LNCaP clone FGC (cell line): Measurements from ENCODE around the gene PMVK.

ENCODE experiments used
- DNase-seq: peaks from one replicate; pipeline ENCODE4 v3.0.0-alpha.2; 2011; ENCODE audit warnings: low read depth
- H3K4me3 ChIP-seq: 2 replicates; pipeline ENCODE4 v1.5.1; 2011; ENCODE audit warnings: mild to moderate bottlenecking, low read depth, low read length, control low read depth
- CTCF ChIP-seq: IDR thresholded peaks from 2 replicates; pipeline ENCODE4 v1.5.1; 2012; ENCODE audit warnings: mild to moderate bottlenecking; ENCODE audit not compliant: control insufficient read depth, insufficient read depth; ENCODE audit errors: extremely low read depth

The PMVK gene

GRCh38 chr1:154970631-154971340 lies 34.3 kb upstream of the PMVK start, which contains the start of gene SHC1:
Gene SHC1 (minus strand): TSS chr1:154970747. CDS start chr1:154970526, 221 bp downstream.
- DNase-seq = peak; percentile 50
- no peak for TF ChIP-seq CTCF
- peak within 1 kb of the TSS; percentile 59 for H3K4me3 ChIP-seq

GRCh38 chr1:154969860-154970452 lies 33.4 kb upstream of the PMVK start:
- DNase-seq = no peak
- TF ChIP-seq CTCF = no peak
- peak overlapping the region; percentile 59 for H3K4me3 ChIP-seq

- no peak for TF ChIP-seq CTCF
- peak overlapping the region; percentile 59 for H3K4me3 ChIP-seq
- DNase-seq = no peak
Observed at GRCh38 chr1:154969246-154969645, 32.7 kb upstream of the PMVK start.

- no peak for DNase-seq
- H3K4me3 ChIP-seq = peak overlapping the region; percentile 59
- no peak for TF ChIP-seq CTCF
Observed at GRCh38 chr1:154968731-154969130, 32.2 kb upstream of the PMVK start.

- no peak overlapping the region for H3K4me3 ChIP-seq
- DNase-seq = no peak
- TF ChIP-seq CTCF = no peak
Observed at GRCh38 chr1:154967331-154967950, 30.9 kb upstream of the PMVK start.

- H3K4me3 ChIP-seq = no peak overlapping the region
- DNase-seq = no peak
- no peak for TF ChIP-seq CTCF
Observed at GRCh38 chr1:154966111-154966510, 29.6 kb upstream of the PMVK start.
